HG03571 (cell line): Measurements from ENCODE around the gene RCC1.
A peak's percentile ranks its signal among the peaks of the same experiment; 100 is the strongest.
"Not testable (repeated sequence)": the region's sequence is repeated elsewhere in the genome, so short reads cannot be mapped to it uniquely, and the experiment has no call there.

Experiments
- ATAC-seq: cut with Tn5 transposase; IDR thresholded peaks from one replicate; pipeline ENCODE4 v1.9.1; 2021; ENCODE audit not compliant: unreplicated experiment

RCC1 gene

GRCh38 chr1:28541414-28542015 is 35.7 kb downstream of the RCC1 start:
- not testable (repeated sequence) for ATAC-seq

GRCh38 chr1:28545246-28545628 is 39.4 kb downstream of the RCC1 start:
- ATAC-seq: no peak

GRCh38 chr1:28548318-28548717 is 42.5 kb downstream of the RCC1 start:
- no peak for ATAC-seq

GRCh38 chr1:28551381-28551780 is 45.5 kb downstream of the RCC1 start:
- ATAC-seq: no peak

GRCh38 chr1:28552758-28553663 is 47.2 kb downstream of the RCC1 start, which contains the start of gene TRNAU1AP:
Gene TRNAU1AP (plus strand): TSS chr1:28553085. CDS start chr1:28553111, 26 bp downstream.
- peak; percentile 87 for ATAC-seq

GRCh38 chr1:28560886-28561285 is 55.0 kb downstream of the RCC1 start:
- no peak for ATAC-seq

- no peak for ATAC-seq
Measured at GRCh38 chr1:28564310-28564709, 58.5 kb downstream of the RCC1 start.

GRCh38 chr1:28565040-28565439 is 59.2 kb downstream of the RCC1 start:
- ATAC-seq: no peak

GRCh38 chr1:28565726-28566125 is 59.9 kb downstream of the RCC1 start:
- ATAC-seq: no peak

- ATAC-seq: no peak
Measured at GRCh38 chr1:28566931-28567330, 61.1 kb downstream of the RCC1 start.

GRCh38 chr1:28571911-28572310 is 66.1 kb downstream of the RCC1 start:
- no peak for ATAC-seq

- ATAC-seq: not testable (repeated sequence)
Measured at GRCh38 chr1:28572891-28573290, 67.0 kb downstream of the RCC1 start.

- no peak for ATAC-seq
Measured at GRCh38 chr1:28573564-28573963, 67.7 kb downstream of the RCC1 start.

GRCh38 chr1:28577052-28577678 is 71.3 kb downstream of the RCC1 start:
- no peak for ATAC-seq

- ATAC-seq: no peak
Measured at GRCh38 chr1:28577738-28578536, 72.1 kb downstream of the RCC1 start.

- ATAC-seq: no peak
Measured at GRCh38 chr1:28578696-28579218, 72.9 kb downstream of the RCC1 start.

- ATAC-seq: no peak
Measured at GRCh38 chr1:28579401-28579800, 73.6 kb downstream of the RCC1 start.

- no peak for ATAC-seq
Measured at GRCh38 chr1:28580722-28581530, 75.1 kb downstream of the RCC1 start.

GRCh38 chr1:28581531-28582247 is 75.8 kb downstream of the RCC1 start:
- peak; percentile 70 for ATAC-seq
